ENCODE data around the gene ZFC3H1. TPM values are rescaled to one million over a fixed set of nuclear protein-coding genes. Genes with fewer than 3 reads are reported as not detected.

The ZFC3H1 gene
- total RNA-seq, 1 donor from 2014 or later = 51.7 TPM

DNA sequence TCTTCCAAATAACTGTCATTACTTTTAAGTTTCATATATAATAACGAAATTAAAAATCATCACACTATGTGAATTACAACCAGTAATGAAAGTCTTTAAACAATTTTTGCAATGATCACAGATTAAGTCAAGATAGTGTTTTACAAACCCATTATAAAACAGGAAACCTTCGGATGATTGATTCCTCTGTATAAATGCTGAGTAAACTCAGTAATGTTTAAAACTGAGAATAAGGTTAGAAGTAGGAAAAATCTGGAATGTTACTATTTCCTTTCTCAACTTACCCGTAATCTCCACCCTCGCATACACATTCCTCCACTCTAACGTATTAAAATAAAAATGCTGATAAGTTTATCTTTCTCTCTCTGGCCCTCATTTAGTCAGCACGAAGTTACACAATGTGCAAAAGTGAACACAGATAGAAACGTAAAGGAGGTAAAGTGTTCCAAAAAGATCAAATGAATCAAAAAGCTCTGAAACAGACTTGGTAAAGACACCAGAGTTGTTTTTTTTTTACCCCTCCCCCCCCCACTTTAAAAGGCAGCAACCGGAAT is 1.6 kb downstream of the ZFC3H1 start:
- no peaks in the 10 kb centered on the region for H3K27me3 ChIP-seq (ENCODE audit: insufficient read depth, low read length)
- peaks cover 28% of the 10 kb centered on the region for H3K36me3 ChIP-seq (ENCODE audit: insufficient read depth, low read length)
- H3K9me3 ChIP-seq (ENCODE audit: insufficient read depth, low read depth, low read length) = no peaks in the 10 kb centered on the region
- peak overlapping the region; percentile 93 for H3K4me3 ChIP-seq (ENCODE audit: insufficient read depth, low read depth, low read length)
- H2AFZ ChIP-seq (ENCODE audit: low read depth, low read length) = no peak overlapping the region
- Mint-ChIP-seq H3K4me1 (ENCODE audit: low read depth, unreplicated experiment) (peaks cover 12% of the 10 kb centered on the region), H3K27me3 (ENCODE audit: low read depth, unreplicated experiment) (no peaks in the 10 kb centered on the region), H3K27ac (ENCODE audit: unreplicated experiment) (peak overlapping the region; percentile 100), H3K36me3 (ENCODE audit: low read depth, unreplicated experiment) (peaks cover 16% of the 10 kb centered on the region), H3K9me3 (ENCODE audit: unreplicated experiment) (no peaks in the 10 kb centered on the region), H3K4me3 (ENCODE audit: unreplicated experiment) (peak overlapping the region; percentile 99)
- peak overlapping the region; percentile 99 for H3K9ac ChIP-seq (ENCODE audit: low read length)
- H3K4me2 ChIP-seq (ENCODE audit: low read length) = peak overlapping the region; percentile 86
- H3K79me2 ChIP-seq (ENCODE audit: insufficient read depth, low read length) = peaks cover 86% of the 10 kb centered on the region
- peak overlapping the region; percentile 96 for H3K27ac ChIP-seq (ENCODE audit: low read depth, low read length)
- FAIRE-seq = no peak
- peaks cover 42% of the 10 kb centered on the region for H4K20me1 ChIP-seq (ENCODE audit: insufficient read depth, low read length)
- no peaks in the 10 kb centered on the region for H3K4me1 ChIP-seq (ENCODE audit: insufficient read depth, low read length)
- TF ChIP-seq, protein P1, sequence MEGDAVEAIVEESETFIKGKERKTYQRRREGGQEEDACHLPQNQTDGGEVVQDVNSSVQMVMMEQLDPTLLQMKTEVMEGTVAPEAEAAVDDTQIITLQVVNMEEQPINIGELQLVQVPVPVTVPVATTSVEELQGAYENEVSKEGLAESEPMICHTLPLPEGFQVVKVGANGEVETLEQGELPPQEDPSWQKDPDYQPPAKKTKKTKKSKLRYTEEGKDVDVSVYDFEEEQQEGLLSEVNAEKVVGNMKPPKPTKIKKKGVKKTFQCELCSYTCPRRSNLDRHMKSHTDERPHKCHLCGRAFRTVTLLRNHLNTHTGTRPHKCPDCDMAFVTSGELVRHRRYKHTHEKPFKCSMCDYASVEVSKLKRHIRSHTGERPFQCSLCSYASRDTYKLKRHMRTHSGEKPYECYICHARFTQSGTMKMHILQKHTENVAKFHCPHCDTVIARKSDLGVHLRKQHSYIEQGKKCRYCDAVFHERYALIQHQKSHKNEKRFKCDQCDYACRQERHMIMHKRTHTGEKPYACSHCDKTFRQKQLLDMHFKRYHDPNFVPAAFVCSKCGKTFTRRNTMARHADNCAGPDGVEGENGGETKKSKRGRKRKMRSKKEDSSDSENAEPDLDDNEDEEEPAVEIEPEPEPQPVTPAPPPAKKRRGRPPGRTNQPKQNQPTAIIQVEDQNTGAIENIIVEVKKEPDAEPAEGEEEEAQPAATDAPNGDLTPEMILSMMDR (IDR thresholded peaks at IDR 0.05; ENCODE audit: insufficient read depth, low read depth, low read length) = no peak
- TF ChIP-seq EZH2 (IDR thresholded peaks at IDR 0.05; ENCODE audit: insufficient read depth, low read length) = no peak
- peak; percentile 72 for DNase-seq (ENCODE audit: low read depth)

DNA sequence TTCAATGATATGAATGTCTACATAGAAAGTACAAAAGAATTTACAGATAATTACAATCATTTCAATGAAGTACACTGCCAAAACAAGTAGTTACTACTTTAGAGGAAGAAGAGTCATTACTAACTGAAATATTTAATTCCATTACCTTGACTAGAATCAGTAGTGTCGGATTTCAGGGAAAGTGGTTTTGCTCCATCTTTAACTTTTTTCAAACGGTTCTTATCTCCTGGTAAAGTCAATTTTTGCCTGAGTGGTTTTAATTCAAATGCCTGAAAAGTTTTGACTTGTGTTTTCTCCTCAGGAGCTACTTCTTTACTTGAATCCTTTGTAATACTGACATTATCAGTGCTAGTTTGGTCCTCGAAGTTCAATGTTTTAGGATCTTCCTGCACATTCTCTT is 6.9 kb downstream of the ZFC3H1 start:
- peaks cover 100% of the 10 kb centered on the region for H3K79me2 ChIP-seq (ENCODE audit: insufficient read depth, low read length)
- H3K27me3 ChIP-seq (ENCODE audit: insufficient read depth, low read length) = no peaks in the 10 kb centered on the region
- Mint-ChIP-seq H3K4me1 (ENCODE audit: low read depth, unreplicated experiment) (peaks cover 25% of the 10 kb centered on the region), H3K4me3 (ENCODE audit: unreplicated experiment) (no peak overlapping the region), H3K27me3 (ENCODE audit: low read depth, unreplicated experiment) (no peaks in the 10 kb centered on the region), H3K27ac (ENCODE audit: unreplicated experiment) (no peak overlapping the region), H3K36me3 (ENCODE audit: low read depth, unreplicated experiment) (peaks cover 25% of the 10 kb centered on the region), H3K9me3 (ENCODE audit: unreplicated experiment) (no peaks in the 10 kb centered on the region)
- no peak overlapping the region for H2AFZ ChIP-seq (ENCODE audit: low read depth, low read length)
- H3K4me1 ChIP-seq (ENCODE audit: insufficient read depth, low read length) = no peaks in the 10 kb centered on the region
- no peaks in the 10 kb centered on the region for H3K9me3 ChIP-seq (ENCODE audit: insufficient read depth, low read depth, low read length)
- TF ChIP-seq, protein P1 (IDR thresholded peaks at IDR 0.05; ENCODE audit: insufficient read depth, low read depth, low read length) = no peak
- no peak for TF ChIP-seq EZH2 (IDR thresholded peaks at IDR 0.05; ENCODE audit: insufficient read depth, low read length)
- peak overlapping the region; percentile 56 for H3K4me2 ChIP-seq (ENCODE audit: low read length)
- no peak for FAIRE-seq
- no peak overlapping the region for H3K27ac ChIP-seq (ENCODE audit: low read depth, low read length)
- H3K9ac ChIP-seq (ENCODE audit: low read length) = no peak overlapping the region
- H4K20me1 ChIP-seq (ENCODE audit: insufficient read depth, low read length) = peaks cover 79% of the 10 kb centered on the region
- peak; percentile 25 for DNase-seq (ENCODE audit: low read depth)
- H3K36me3 ChIP-seq (ENCODE audit: insufficient read depth, low read length) = peaks cover 44% of the 10 kb centered on the region
- H3K4me3 ChIP-seq (ENCODE audit: insufficient read depth, low read depth, low read length) = no peak overlapping the region

DNA sequence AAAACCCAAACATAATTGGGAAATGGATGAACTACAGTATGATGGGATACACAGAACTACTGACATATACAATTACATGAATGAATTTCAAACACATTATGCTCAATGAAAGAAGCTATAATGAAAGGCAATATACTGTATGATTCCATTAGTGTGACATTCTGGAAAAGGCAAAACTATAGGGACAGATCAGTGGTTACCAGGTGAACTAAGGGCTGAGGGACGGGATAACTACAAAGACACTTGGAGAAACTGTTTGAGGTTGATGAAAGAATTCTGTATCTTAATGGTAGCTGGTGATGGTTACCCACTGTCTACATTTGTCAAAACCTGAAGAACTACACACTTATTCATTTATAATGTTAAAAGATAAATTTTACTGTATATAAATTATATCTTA is 7.7 kb downstream of the ZFC3H1 start:
- Histone ChIP-seq H3K27me3 (ENCODE audit: insufficient read depth, low read length) (no peaks in the 10 kb centered on the region), H3K4me1 (ENCODE audit: insufficient read depth, low read length) (no peaks in the 10 kb centered on the region), H3K9me3 (ENCODE audit: insufficient read depth, low read depth, low read length) (no peaks in the 10 kb centered on the region), H3K27ac (ENCODE audit: low read depth, low read length) (no peak overlapping the region), H2AFZ (ENCODE audit: low read depth, low read length) (no peak overlapping the region), H3K4me2 (ENCODE audit: low read length) (peak overlapping the region; percentile 57), H3K79me2 (ENCODE audit: insufficient read depth, low read length) (peaks cover 100% of the 10 kb centered on the region), H3K9ac (ENCODE audit: low read length) (no peak overlapping the region), H3K36me3 (ENCODE audit: insufficient read depth, low read length) (peaks cover 47% of the 10 kb centered on the region), H4K20me1 (ENCODE audit: insufficient read depth, low read length) (peaks cover 82% of the 10 kb centered on the region), H3K4me3 (ENCODE audit: insufficient read depth, low read depth, low read length) (no peak overlapping the region)
- Mint-ChIP-seq H3K36me3 (ENCODE audit: low read depth, unreplicated experiment) (peaks cover 25% of the 10 kb centered on the region), H3K9me3 (ENCODE audit: unreplicated experiment) (no peaks in the 10 kb centered on the region), H3K27ac (ENCODE audit: unreplicated experiment) (no peak overlapping the region), H3K4me3 (ENCODE audit: unreplicated experiment) (peak overlapping the region; percentile 69), H3K4me1 (ENCODE audit: low read depth, unreplicated experiment) (peaks cover 25% of the 10 kb centered on the region), H3K27me3 (ENCODE audit: low read depth, unreplicated experiment) (no peaks in the 10 kb centered on the region)
- no peak for FAIRE-seq
- no peak for TF ChIP-seq EZH2 (IDR thresholded peaks at IDR 0.05; ENCODE audit: insufficient read depth, low read length)
- TF ChIP-seq, protein P1 (IDR thresholded peaks at IDR 0.05; ENCODE audit: insufficient read depth, low read depth, low read length) = no peak
- no peak for DNase-seq (ENCODE audit: low read depth)
